ENCODE data around the gene SHTN1.

SHTN1 gene

GRCh38 chr10:117005026-117005526, at the start of gene SHTN1:
TSS of gene SHTN1 (minus strand) at chr10:117005187. CDS start at chr10:117005079, 108 bp downstream.
- peak within 1 kb of the TSS; percentile 63 to 84 (median 73) for H3K4me3 ChIP-seq
- no peaks in the 10 kb centered on the region for H3K27me3 ChIP-seq
- no peaks in the 10 kb centered on the region for H4K20me1 ChIP-seq
- peaks cover 0 to 16% (median 9%) of the 10 kb centered on the region in 11 experiments; a peak in 16 of 22 replicates for H3K9me3 ChIP-seq (replicated peaks in 1 of 11)
- peak within 1 kb of the TSS; percentile 67 to 88 (median 79) for H3K9ac ChIP-seq
- no peak for TF ChIP-seq Cebpa-rat (IDR thresholded peaks at IDR 0.05)
- H3K27ac ChIP-seq = peak within 1 kb of the TSS; percentile 43 to 89 (median 74)
- H3K4me1 ChIP-seq = peaks cover 0 to 21% (median 6%) of the 10 kb centered on the region in 10 experiments; a peak in 12 of 20 replicates
- no peaks in the 10 kb centered on the region for H3K36me3 ChIP-seq
- H3K4me2 ChIP-seq = peak within 1 kb of the TSS; percentile 53 to 88 (median 73)

- no peaks in the 10 kb centered on the region; a peak in 1 of 20 replicates for H3K4me1 ChIP-seq
- no peak overlapping the region; a peak in 1 of 22 replicates for H3K4me2 ChIP-seq
- no peaks in the 10 kb centered on the region for H3K36me3 ChIP-seq
- peaks cover 12 to 47% (median 23%) of the 10 kb centered on the region in 11 experiments for H3K9me3 ChIP-seq (replicated peaks in 1 of 11)
- no peak overlapping the region for H3K9ac ChIP-seq
- H3K27ac ChIP-seq = no peak overlapping the region
- peaks cover 0 to 5% (median 0%) of the 10 kb centered on the region in 11 experiments; a peak in 2 of 22 replicates for H3K27me3 ChIP-seq
- H3K4me3 ChIP-seq = no peak overlapping the region
- H4K20me1 ChIP-seq = no peaks in the 10 kb centered on the region
- TF ChIP-seq Cebpa-rat (IDR thresholded peaks at IDR 0.05) = no peak
Observed at GRCh38 chr10:117053482-117053881, 48.5 kb upstream of the SHTN1 start.

- H3K27ac ChIP-seq = no peak overlapping the region
- H4K20me1 ChIP-seq = no peaks in the 10 kb centered on the region
- H3K4me3 ChIP-seq = no peak overlapping the region
- no peak overlapping the region for H3K9ac ChIP-seq
- TF ChIP-seq Cebpa-rat (IDR thresholded peaks at IDR 0.05) = no peak
- H3K36me3 ChIP-seq = no peaks in the 10 kb centered on the region
- no peaks in the 10 kb centered on the region for H3K4me1 ChIP-seq
- H3K4me2 ChIP-seq = no peak overlapping the region
- no peaks in the 10 kb centered on the region for H3K27me3 ChIP-seq
- peaks cover 7 to 32% (median 13%) of the 10 kb centered on the region in 11 experiments; a peak in 15 of 22 replicates for H3K9me3 ChIP-seq (replicated peaks in 1 of 11)
Observed at GRCh38 chr10:117047947-117048346, 43.0 kb upstream of the SHTN1 start.

GRCh38 chr10:117016266-117016665, 11.3 kb upstream of the SHTN1 start:
- H3K4me2 ChIP-seq = no peak overlapping the region
- H3K27me3 ChIP-seq = no peaks in the 10 kb centered on the region
- H3K4me3 ChIP-seq = no peak overlapping the region
- H3K9ac ChIP-seq = no peak overlapping the region
- no peaks in the 10 kb centered on the region for H3K4me1 ChIP-seq
- H3K9me3 ChIP-seq (replicated peaks in 1 of 11) = no peaks in the 10 kb centered on the region
- no peak for TF ChIP-seq Cebpa-rat (IDR thresholded peaks at IDR 0.05)
- H3K36me3 ChIP-seq = no peaks in the 10 kb centered on the region
- H4K20me1 ChIP-seq = no peaks in the 10 kb centered on the region
- H3K27ac ChIP-seq = no peak overlapping the region

- Histone ChIP-seq H3K27ac (no peak overlapping the region), H3K4me3 (no peak overlapping the region), H3K4me1 (no peaks in the 10 kb centered on the region), H3K4me2 (no peak overlapping the region), H3K9me3 (replicated peaks in 1 of 11) (no peaks in the 10 kb centered on the region), H4K20me1 (no peaks in the 10 kb centered on the region), H3K9ac (no peak overlapping the region), H3K27me3 (no peaks in the 10 kb centered on the region), H3K36me3 (no peaks in the 10 kb centered on the region)
- no peak for TF ChIP-seq Cebpa-rat (IDR thresholded peaks at IDR 0.05)
Observed at GRCh38 chr10:117014835-117015234, 9.8 kb upstream of the SHTN1 start.

- Histone ChIP-seq H3K9ac (no peak overlapping the region), H3K4me2 (no peak overlapping the region), H3K27ac (no peak overlapping the region), H3K36me3 (no peaks in the 10 kb centered on the region), H3K9me3 (replicated peaks in 1 of 11) (peaks cover 0 to 16% (median 9%) of the 10 kb centered on the region in 11 experiments; a peak in 16 of 22 replicates), H3K4me3 (no peak overlapping the region), H4K20me1 (no peaks in the 10 kb centered on the region), H3K4me1 (peaks cover 0 to 18% (median 6%) of the 10 kb centered on the region in 10 experiments; a peak in 12 of 20 replicates), H3K27me3 (no peaks in the 10 kb centered on the region)
- no peak for TF ChIP-seq Cebpa-rat (IDR thresholded peaks at IDR 0.05)
Observed at GRCh38 chr10:117007080-117007479, 2.1 kb upstream of the SHTN1 start.

GRCh38 chr10:117005527-117006055, 604 bp upstream of the SHTN1 start:
- H3K9me3 ChIP-seq (replicated peaks in 1 of 11) = peaks cover 0 to 16% (median 9%) of the 10 kb centered on the region in 11 experiments; a peak in 16 of 22 replicates
- no peak for TF ChIP-seq Cebpa-rat (IDR thresholded peaks at IDR 0.05)
- peak overlapping the region; percentile 67 to 88 (median 79); a peak in 21 of 22 replicates for H3K9ac ChIP-seq
- H3K4me2 ChIP-seq = peak overlapping the region; percentile 53 to 88 (median 73)
- peak overlapping the region; percentile 63 to 84 (median 73) for H3K4me3 ChIP-seq
- peaks cover 0 to 21% (median 6%) of the 10 kb centered on the region in 10 experiments; a peak in 12 of 20 replicates for H3K4me1 ChIP-seq
- no peaks in the 10 kb centered on the region for H3K36me3 ChIP-seq
- H3K27me3 ChIP-seq = no peaks in the 10 kb centered on the region
- H3K27ac ChIP-seq = peak overlapping the region in 6 of 11 experiments; percentile 65 to 89 (median 76); a peak in 7 of 22 replicates
- no peaks in the 10 kb centered on the region for H4K20me1 ChIP-seq

- no peak for TF ChIP-seq Cebpa-rat (IDR thresholded peaks at IDR 0.05)
- Histone ChIP-seq H3K9ac (peak overlapping the region; percentile 67 to 88 (median 79)), H3K4me2 (peak overlapping the region; percentile 53 to 88 (median 73)), H4K20me1 (no peaks in the 10 kb centered on the region), H3K4me1 (peaks cover 0 to 21% (median 6%) of the 10 kb centered on the region in 10 experiments; a peak in 12 of 20 replicates), H3K9me3 (replicated peaks in 1 of 11) (peaks cover 0 to 16% (median 9%) of the 10 kb centered on the region in 11 experiments; a peak in 16 of 22 replicates), H3K27ac (peak overlapping the region; percentile 43 to 89 (median 74)), H3K4me3 (peak overlapping the region; percentile 63 to 84 (median 73)), H3K27me3 (no peaks in the 10 kb centered on the region), H3K36me3 (no peaks in the 10 kb centered on the region)
Observed at GRCh38 chr10:117004227-117005025, 561 bp downstream of the SHTN1 start.

GRCh38 chr10:117003336-117003735, 1.7 kb downstream of the SHTN1 start:
- no peak for TF ChIP-seq Cebpa-rat (IDR thresholded peaks at IDR 0.05)
- no peak overlapping the region for H3K27ac ChIP-seq
- H3K36me3 ChIP-seq = no peaks in the 10 kb centered on the region
- no peaks in the 10 kb centered on the region for H3K27me3 ChIP-seq
- H3K4me2 ChIP-seq = peak overlapping the region in 4 of 11 experiments; percentile 53 to 73 (median 72); a peak in 6 of 22 replicates
- H3K4me3 ChIP-seq = no peak overlapping the region
- no peak overlapping the region for H3K9ac ChIP-seq
- H4K20me1 ChIP-seq = no peaks in the 10 kb centered on the region
- H3K4me1 ChIP-seq = peaks cover 0 to 21% (median 6%) of the 10 kb centered on the region in 10 experiments; a peak in 12 of 20 replicates
- H3K9me3 ChIP-seq (replicated peaks in 1 of 11) = peaks cover 0 to 16% (median 9%) of the 10 kb centered on the region in 11 experiments; a peak in 16 of 22 replicates
